COR-L47 (cell line): ENCODE results near the gene FAM131A.
"Not testable (repeated sequence)": the region's sequence is repeated elsewhere in the genome, so short reads cannot be mapped to it uniquely, and the experiment has no call there.

Experiments
- DNase-seq: peaks from one replicate; lab custom pipeline; 2025; lab: John Stamatoyannopoulos, UW

The FAM131A gene

GRCh38 chr3:184339451-184340135, 2.2 kb downstream of the FAM131A start:
- not testable (repeated sequence) for DNase-seq

DNA sequence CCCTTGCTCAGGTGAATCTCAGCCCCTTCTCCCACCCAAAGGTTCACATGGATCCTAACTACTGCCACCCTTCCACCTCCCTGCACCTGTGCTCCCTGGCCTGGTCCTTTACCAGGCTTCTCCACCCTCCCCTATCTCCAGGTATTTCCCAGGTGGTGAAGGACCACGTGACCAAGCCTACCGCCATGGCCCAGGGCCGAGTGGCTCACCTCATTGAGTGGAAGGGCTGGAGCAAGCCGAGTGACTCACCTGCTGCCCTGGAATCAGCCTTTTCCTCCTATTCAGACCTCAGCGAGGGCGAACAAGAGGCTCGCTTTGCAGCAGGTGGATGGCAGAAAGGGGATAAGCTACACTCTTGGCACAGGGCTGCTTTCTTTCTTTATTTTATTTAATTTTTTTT, 4.5 kb downstream of the FAM131A start:
- DNase-seq = no peak

DNA sequence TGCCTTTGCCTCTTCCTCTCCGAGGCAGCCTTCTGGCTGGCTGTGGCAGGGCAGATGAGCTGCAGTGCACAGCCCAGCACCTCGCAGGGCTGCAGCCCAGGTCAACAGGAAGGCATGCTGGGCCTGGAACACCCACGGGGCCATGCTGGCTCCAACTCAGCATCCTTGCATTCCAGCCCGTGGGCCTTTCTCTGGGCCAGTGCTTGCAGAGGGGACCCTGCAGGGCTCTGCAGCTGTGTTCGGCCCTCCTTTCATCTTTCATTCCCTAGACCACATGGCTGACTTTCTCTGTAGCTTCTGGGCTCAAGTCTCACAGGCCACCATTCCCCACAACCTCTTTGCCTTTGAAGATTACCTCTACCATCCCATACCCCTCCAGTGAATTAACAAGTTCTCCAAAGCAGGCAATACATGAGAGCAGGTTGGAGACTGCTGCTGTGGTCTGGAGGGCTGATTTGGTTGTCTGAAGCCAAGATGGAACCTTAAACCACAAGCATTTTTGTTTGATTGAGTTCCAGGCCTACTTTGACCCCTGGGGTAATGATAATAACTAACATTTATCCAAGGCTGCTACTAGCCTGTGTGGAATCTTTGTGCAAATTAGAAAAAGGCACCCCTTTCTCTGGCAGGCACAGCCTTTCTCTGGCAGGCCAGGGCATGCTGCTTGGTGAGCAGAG, 5.9 kb downstream of the FAM131A start:
- DNase-seq = no peak

GRCh38 chr3:184344579-184345316, 7.3 kb downstream of the FAM131A start:
- DNase-seq = no peak

DNA sequence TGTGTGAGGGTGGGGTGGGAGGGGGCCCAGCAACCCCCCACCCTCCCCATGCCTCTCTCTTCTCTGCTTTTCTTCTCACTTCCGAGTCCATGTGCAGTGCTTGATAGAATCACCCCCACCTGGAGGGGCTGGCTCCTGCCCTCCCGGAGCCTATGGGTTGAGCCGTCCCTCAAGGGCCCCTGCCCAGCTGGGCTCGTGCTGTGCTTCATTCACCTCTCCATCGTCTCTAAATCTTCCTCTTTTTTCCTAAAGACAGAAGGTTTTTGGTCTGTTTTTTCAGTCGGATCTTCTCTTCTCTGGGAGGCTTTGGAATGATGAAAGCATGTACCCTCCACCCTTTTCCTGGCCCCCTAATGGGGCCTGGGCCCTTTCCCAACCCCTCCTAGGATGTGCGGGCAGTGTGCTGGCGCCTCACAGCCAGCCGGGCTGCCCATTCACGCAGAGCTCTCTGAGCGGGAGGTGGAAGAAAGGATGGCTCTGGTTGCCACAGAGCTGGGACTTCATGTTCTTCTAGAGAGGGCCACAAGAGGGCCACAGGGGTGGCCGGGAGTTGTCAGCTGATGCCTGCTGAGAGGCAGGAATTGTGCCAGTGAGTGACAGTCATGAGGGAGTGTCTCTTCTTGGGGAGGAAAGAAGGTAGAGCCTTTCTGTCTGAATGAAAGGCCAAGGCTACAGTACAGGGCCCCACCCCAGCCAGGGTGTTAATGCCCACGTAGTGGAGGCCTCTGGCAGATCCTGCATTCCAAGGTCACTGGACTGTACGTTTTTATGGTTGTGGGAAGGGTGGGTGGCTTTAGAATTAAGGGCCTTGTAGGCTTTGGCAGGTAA, 8.1 kb downstream of the FAM131A start:
- peak; percentile 90 for DNase-seq

DNA sequence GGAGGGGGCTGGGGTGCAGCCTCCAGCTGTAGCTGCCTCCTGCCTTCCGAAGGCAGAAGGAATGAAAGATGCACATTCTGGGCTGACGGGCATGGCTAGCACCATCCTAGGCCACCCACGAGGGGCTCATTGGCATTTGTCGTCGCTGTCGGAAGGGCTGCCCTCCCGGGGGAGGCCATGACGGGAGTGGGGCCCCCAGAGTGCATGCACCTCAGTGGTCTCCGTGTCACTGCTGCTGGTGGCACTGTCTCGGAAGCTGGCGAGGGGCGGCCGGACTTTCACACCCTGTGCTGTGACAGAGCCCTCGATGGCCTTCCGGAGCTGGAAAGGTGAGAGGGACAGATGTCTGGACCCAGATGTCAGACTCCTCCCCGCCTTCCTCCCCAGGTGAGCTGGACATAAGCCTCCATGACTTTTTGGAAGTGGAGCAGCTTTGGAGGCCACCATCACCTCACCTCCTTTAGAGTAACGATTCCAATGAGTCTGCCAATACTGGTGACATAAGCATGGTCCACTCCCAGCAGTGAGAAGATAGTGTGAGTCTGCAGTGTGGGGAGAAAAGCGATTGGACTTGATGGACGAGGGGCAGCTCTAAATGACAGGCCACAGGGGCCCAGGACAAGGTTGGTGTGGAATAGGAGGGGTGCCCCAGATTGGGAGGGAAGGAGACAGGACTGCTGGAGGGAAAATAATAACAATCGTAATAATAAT, 9.2 kb downstream of the FAM131A start:
- no peak for DNase-seq

DNA sequence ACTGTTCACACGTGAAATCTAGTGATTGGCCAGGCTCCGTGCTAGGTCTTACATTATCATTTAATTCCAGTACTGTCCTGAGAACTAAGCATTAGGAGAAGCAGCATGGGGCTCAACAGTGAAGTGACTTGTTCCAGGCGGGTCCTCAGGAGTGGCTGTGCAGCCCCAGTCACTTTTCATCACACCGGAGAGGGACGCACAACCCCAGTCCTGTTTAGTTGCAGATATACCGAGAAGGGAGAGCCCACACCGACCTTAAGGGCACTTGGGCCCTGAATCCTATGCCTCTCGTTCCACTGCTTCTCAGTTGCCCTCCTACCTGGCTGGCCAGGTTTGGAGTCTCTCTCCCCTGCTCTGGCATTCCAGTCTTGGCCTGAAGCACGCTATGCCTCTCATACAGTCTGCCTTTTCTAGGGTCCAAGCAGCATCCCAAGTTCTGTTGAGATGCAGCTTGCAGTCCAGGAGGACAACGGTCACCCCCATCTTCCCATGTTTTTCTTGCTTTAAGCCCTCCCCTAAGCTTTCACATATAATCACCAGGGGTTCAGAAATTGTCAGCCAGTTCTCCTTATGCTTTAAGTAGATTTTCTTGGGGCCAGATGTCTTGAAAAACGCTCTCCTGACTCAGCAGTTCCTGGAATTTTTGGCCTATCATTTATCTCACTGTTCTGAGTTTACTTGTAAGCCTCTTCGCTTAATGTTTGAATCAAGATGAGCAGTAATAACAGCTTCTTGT, 10.1 kb downstream of the FAM131A start:
- DNase-seq = no peak

DNA sequence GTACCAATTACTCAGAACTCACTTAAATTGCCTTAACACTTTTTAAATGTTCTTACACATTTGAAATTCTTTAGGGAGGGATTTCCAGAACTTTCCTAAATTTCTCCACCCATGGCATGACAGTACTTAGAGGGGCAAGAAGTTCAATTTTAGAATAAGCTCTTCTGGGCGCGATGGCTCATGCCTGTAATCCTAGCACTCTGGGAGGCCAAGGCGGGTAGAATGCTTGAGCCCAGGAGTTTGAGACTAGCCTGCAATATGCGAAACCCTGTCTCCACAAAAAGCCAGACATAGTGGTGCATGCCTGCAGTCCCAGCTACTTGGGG, 10.6 kb downstream of the FAM131A start:
- DNase-seq = no peak

DNA sequence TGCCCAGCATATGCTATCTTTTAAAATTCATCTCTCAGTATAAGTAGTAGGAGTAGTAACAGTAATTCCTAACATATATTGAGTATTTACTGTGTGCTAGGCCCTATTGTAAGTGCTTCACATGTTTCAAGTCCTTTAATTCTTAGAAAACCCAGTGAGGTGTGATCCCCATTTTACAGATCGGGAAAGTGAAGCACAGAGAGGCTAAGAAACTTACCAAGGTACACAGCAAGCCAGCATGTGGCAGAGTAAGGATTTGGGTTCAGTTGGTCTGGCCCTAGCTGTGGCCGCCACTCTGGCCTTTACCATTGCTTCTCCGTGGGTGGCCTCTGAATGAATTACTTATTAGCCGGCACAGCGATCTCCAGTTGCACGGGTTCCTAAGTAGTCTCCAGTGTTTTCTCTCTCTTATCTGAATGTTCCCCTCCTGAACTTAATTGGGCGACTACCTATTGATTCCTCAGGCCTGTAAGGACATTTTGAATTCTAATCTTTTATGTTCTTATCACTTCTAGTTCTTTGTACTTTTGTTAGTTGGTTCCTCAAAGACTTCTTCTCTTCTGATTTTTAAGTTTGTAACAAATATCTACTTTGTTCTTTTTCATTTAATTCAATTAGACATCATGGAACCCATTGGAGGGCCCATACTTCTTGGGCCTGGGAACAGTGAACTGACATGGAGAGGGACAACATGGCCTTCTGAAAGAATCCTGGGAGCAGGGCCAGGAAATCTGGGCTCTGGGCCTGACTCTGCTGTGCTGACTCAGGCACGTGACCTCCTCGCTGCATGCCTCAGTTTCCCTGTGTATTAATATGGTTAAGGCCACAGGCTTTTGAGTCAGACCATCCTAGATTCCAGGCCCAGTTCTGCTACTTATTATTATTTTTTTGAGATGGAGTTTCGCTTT, 12.4 kb downstream of the FAM131A start:
- DNase-seq = no peak

DNA sequence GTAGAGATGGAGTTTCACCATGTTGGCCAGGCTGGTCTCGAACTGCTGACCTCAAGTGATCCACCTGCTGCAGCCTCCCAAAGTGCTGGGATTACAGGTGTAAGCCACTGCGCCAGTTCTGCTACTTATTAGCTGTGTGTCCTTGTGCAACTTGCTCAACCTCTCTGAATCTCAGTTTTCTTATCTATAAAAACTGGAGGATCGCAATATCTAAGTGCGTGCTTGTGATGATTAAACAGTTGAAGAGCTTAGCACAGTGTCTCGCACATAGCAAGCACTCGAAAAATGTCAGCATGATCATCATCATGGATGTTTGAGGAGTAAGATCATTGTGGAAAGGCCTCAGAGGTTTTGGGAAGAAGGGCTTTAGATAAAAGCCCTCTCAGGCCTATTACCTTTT, 13.2 kb downstream of the FAM131A start:
- no peak for DNase-seq

GRCh38 chr3:184351511-184352148, 14.2 kb downstream of the FAM131A start:
- no peak for DNase-seq

DNA sequence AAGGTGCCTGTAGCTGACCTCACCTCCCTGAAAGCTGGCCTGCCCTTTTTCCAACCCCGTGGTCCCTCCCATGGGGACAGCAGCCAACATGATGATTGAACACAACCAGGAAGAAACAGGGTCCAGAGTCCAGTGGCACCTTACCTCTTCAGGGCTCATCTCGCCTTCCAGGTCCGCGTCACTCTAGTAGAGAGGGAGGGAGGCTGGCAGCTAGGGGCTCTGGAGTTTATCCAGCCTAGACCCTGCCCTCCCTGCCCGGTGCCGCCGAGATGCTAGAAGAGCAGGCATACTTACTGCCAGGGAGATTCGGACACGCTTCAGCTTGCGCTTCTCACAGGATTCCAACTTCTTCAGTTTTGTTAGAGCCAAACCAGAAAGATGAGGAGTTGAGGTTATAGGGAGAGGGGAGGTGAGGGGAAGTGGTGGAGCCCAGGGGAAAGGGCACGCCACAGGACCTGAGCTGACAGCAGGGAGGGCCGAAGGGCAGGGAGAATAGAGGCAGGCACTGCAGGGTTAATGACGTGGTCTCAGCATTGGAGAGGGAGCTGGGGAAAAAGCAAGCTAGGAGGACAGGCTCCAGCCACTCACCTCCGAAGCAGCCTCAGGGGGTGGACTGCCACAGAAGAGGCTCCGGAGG, 14.9 kb downstream of the FAM131A start:
- no peak for DNase-seq

DNA sequence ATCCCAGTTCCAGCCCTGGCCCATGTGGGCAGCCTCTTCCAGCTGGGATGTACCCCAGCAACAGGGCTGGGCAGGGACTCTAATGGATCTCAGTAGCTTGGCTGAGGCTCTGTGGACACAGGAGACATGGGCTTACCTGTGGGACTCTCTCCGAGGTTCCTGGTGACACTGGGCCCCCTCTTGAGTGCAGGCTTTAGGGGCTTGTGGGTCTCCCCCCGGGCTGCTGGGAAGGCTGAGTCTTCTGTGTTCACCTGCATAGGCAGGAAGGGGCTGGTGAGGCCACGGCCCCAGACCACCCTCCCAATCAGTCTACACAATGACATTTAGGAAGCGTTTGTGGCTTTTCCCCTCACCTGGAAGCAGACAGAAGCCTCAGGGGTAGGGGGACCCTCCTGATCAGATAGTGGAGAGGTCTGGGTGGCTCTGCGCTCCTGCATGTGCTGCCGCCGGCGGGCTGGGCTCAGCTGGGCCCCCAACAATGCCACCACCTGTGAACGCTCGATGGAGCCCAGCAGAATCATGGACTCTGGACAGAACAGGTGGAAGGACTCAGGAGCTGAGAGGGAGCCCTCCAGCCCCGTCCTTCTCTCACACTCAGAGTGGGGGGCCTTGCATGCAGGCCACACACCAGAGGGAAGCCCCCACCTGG, 15.6 kb downstream of the FAM131A start:
- DNase-seq = no peak

GRCh38 chr3:184353546-184353941, 16.1 kb downstream of the FAM131A start:
- no peak for DNase-seq

DNA sequence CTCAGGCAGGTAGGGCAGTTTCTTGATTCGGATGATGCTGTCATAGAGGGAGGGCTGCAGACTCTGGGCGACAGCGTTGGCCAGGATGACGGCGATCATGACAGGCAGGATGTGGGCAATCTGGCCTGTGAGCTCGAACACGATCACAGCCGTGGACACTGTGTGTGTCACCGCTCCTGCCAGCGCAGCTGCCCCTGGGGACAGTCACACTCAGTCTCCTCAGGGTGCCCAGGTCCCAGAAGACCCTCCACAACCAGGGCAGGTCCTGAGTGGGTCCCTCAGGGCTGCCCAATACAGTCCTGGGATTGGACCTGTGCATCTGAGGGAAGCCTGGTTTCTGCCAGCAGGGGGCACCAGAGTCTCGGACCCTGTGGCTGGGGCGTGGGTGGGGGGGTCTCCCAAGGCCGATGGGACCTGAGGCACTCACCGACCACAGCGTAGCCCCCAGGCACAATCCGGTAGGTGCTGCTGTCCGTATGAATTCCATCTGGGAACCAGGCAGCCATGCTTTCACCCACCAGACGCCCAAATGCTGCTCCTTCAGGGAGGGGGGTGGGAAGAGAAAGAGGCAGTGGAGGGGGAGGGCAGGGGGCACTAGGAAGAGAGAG, 16.8 kb downstream of the FAM131A start:
- peak; percentile 50 for DNase-seq

GRCh38 chr3:184354754-184355153, 17.4 kb downstream of the FAM131A start:
- no peak for DNase-seq

GRCh38 chr3:184355261-184356040, 18.1 kb downstream of the FAM131A start:
- no peak for DNase-seq
